Panc1 (cell line): ENCODE results near the gene PLSCR3. TPM values are rescaled to one million over a fixed set of nuclear protein-coding genes. Genes with fewer than 3 reads are reported as not detected.

Experiments
- ATAC-seq: fragments of 200-7000 bp; cut with Tn5 transposase; 2 replicates; pipeline ENCODE4 v1.9.1; 2020; ENCODE audit warnings: mild to moderate bottlenecking, moderate library complexity
- BruUV-seq: library from RNA; stranded (reverse); fragments of 400-500 nt; replicated peaks from 2 replicates; lab custom pipeline; 2021; lab: Mats Ljungman, UMichigan
- CTCF ChIA-PET: fragments of 300-600 bp; sonication (Branson Sonifier 250); formaldehyde crosslinking; loops from one replicate; lab custom pipeline; 2022; ENCODE audit warnings: antibody characterized with exemption; lab: Charles Lee
- POLR2A ChIA-PET: fragments of 300-600 bp; sonication (Branson Sonifier 250); formaldehyde crosslinking; loops from one replicate; lab custom pipeline; 2022; ENCODE audit warnings: antibody characterized with exemption; lab: Charles Lee
- DNase-seq: peaks from one replicate; pipeline ENCODE4 v3.0.0-alpha.2; 2010; ENCODE audit warnings: low read depth, low spot score
- H3K27ac ChIP-seq: 2 replicates; pipeline ENCODE4 v1.5.1; 2011; ENCODE audit warnings: mild to moderate bottlenecking, low read length, inconsistent platforms
- H3K27me3 ChIP-seq: fragments of 200-500 bp; sonication (Bioruptor generic); 2 replicates; pipeline ENCODE4 v1.6.0; 2014; ENCODE audit warnings: low read length, inconsistent platforms; ENCODE audit not compliant: control insufficient read depth, insufficient read depth
- H3K36me3 ChIP-seq: fragments of 200-500 bp; sonication (Bioruptor generic); 2 replicates; pipeline ENCODE4 v1.5.1; 2014; ENCODE audit warnings: inconsistent platforms, mild to moderate bottlenecking, low read length, moderate library complexity; ENCODE audit not compliant: control insufficient read depth, insufficient read depth
- H3K4me1 ChIP-seq: 2 replicates; pipeline ENCODE4 v1.5.1; 2011; ENCODE audit warnings: inconsistent platforms, mild to moderate bottlenecking, low read length, moderate library complexity; ENCODE audit not compliant: control insufficient read depth, insufficient read depth
- H3K4me3 ChIP-seq, 2 experiments: 2 replicates each; pipeline ENCODE4 v1.5.1; 2011 to 2012; ENCODE audit warnings: low read depth in 2 of 2, low read length in 2 of 2, mild to moderate bottlenecking in 2 of 2, inconsistent platforms in 1 of 2, moderate library complexity in 1 of 2
- H3K9me3 ChIP-seq: fragments of 200-500 bp; sonication (Bioruptor generic); 2 replicates; pipeline ENCODE4 v1.5.1; 2014; ENCODE audit warnings: low read depth, mild to moderate bottlenecking, inconsistent platforms, low read length, moderate library complexity; ENCODE audit not compliant: control insufficient read depth, insufficient read depth
- POLR2AphosphoS5 ChIP-seq: IDR thresholded peaks from 2 replicates; pipeline ENCODE4 v1.6.1; 2012; ENCODE audit warnings: mild to moderate bottlenecking, low read depth, low read length, moderate library complexity
- SIN3A ChIP-seq: IDR thresholded peaks from 2 replicates; pipeline ENCODE4 v1.6.1; 2012; ENCODE audit warnings: low read depth, mild to moderate bottlenecking, low read length, moderate library complexity, borderline replicate concordance; ENCODE audit not compliant: insufficient read depth
- TCF7L2 ChIP-seq: IDR thresholded peaks from 2 replicates; pipeline ENCODE4 v1.6.1; 2011; ENCODE audit warnings: mild to moderate bottlenecking, low read depth, low read length, inconsistent platforms
- in situ Hi-C: cut with HindIII; loops from 2 replicates; pipeline ENCODE4 v1.10.0; 2016; ENCODE audit warnings: low sequenced_read_pairs, low pct_unique_long_range_greater_than_20kb
- intact Hi-C: fragments of 100-400 bp; cut with micrococcal nuclease; formaldehyde crosslinking; loops from one replicate; pipeline ENCODE4 v1.10.0; 2022; ENCODE audit not compliant: unreplicated experiment
- total RNA-seq: library from RNA; stranded (reverse); gene quantifications from one replicate; pipeline ENCODE4 v1.2.1, GENCODE V29; 2021; ENCODE audit not compliant: unreplicated experiment
- TF ChIP-seq, protein P1 (sequence below), 2 experiments: IDR thresholded peaks; 2 replicates each; pipeline ENCODE4 v1.6.1; 2011 to 2012; ENCODE audit warnings: low read depth in 2 of 2, control low read depth in 1 of 2, low read length in 1 of 2, mild to moderate bottlenecking in 1 of 2, moderate library complexity in 1 of 2; ENCODE audit not compliant: insufficient read depth in 1 of 2
- TF ChIP-seq, protein P2 (sequence below): fragments of 450-650 bp; IDR thresholded peaks from 2 replicates; pipeline ENCODE4 v1.5.1; 2017; ENCODE audit warnings: mild to moderate bottlenecking

Gene PLSCR3
- total RNA-seq, 1 experiment from 2014 or later, result 32.0 TPM

DNA sequence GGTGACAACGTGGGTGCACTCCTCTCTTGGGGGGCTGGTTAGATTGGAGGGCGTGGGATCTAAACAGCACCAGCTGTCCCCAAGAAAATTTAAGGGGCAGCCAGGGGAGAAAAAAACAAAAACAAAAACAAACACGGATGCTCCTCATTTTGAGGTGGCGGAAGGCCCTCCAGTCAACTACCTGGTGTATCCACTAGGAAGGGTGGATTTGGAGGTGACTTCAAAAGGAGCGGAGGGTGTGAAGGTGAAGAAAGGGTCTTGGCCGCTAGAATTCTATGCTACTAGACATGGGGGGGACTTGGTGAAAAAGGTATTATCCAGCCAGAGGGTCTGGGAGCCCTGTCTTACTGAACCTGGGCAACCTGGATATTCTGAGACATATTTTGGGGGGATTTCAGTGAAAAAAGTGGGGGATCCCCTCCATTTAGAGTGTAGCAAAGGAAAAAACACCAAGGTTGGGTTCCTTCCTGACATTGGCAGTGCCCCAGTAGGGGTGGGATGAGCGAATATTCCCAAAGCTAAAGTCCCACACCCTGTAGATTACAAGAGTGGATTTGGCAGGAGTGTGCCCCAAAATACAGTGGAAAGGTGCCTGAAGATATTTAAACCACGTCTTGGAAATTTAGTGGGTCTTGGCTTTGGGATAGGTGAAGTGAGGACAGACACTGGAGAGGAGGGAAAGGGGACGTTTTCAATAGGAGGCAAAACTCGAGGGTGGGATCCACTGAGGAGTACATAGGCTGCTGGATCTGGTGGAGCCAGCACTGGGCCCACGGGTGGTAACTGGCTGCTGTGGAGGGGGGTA is 44.5 kb upstream of the PLSCR3 start:
- H3K4me1 ChIP-seq, result peaks cover 12% of the 10 kb centered on the region
- no TSS peak for BruUV-seq
- CTCF ChIA-PET, result no interaction called here
- intact Hi-C loops, result loop anchor here (10.0 kb wide), 1 partner anchor 84 kb away; the partner anchor contains the start of genes KCTD11 and TMEM95
- POLR2A ChIA-PET, result interaction anchor here (0.5 to 0.6 kb wide), 2 partner anchors 34 to 45 kb away, joined by 4 to 18 read pairs; partner anchors contain the start of gene POLR2A
- no peak for ATAC-seq
- no peaks in the 10 kb centered on the region for H3K9me3 ChIP-seq
- no peaks in the 10 kb centered on the region for H3K27me3 ChIP-seq
- in situ Hi-C loops, result no loop called here
- no peak for TF ChIP-seq POLR2AphosphoS5
- TF ChIP-seq, protein P1, sequence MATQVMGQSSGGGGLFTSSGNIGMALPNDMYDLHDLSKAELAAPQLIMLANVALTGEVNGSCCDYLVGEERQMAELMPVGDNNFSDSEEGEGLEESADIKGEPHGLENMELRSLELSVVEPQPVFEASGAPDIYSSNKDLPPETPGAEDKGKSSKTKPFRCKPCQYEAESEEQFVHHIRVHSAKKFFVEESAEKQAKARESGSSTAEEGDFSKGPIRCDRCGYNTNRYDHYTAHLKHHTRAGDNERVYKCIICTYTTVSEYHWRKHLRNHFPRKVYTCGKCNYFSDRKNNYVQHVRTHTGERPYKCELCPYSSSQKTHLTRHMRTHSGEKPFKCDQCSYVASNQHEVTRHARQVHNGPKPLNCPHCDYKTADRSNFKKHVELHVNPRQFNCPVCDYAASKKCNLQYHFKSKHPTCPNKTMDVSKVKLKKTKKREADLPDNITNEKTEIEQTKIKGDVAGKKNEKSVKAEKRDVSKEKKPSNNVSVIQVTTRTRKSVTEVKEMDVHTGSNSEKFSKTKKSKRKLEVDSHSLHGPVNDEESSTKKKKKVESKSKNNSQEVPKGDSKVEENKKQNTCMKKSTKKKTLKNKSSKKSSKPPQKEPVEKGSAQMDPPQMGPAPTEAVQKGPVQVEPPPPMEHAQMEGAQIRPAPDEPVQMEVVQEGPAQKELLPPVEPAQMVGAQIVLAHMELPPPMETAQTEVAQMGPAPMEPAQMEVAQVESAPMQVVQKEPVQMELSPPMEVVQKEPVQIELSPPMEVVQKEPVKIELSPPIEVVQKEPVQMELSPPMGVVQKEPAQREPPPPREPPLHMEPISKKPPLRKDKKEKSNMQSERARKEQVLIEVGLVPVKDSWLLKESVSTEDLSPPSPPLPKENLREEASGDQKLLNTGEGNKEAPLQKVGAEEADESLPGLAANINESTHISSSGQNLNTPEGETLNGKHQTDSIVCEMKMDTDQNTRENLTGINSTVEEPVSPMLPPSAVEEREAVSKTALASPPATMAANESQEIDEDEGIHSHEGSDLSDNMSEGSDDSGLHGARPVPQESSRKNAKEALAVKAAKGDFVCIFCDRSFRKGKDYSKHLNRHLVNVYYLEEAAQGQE (IDR thresholded peaks at IDR 0.05; ENCODE audit: insufficient read depth in 1 of 2, low read depth in 2 of 2, low read length in 1 of 2), result no peak
- no peaks in the 10 kb centered on the region for H3K36me3 ChIP-seq
- peak overlapping the region in 1 of 2 experiments; percentile 51; a peak in 1 of 4 replicates for H3K4me3 ChIP-seq
- H3K27ac ChIP-seq, result no peak overlapping the region
- no peak for DNase-seq

DNA sequence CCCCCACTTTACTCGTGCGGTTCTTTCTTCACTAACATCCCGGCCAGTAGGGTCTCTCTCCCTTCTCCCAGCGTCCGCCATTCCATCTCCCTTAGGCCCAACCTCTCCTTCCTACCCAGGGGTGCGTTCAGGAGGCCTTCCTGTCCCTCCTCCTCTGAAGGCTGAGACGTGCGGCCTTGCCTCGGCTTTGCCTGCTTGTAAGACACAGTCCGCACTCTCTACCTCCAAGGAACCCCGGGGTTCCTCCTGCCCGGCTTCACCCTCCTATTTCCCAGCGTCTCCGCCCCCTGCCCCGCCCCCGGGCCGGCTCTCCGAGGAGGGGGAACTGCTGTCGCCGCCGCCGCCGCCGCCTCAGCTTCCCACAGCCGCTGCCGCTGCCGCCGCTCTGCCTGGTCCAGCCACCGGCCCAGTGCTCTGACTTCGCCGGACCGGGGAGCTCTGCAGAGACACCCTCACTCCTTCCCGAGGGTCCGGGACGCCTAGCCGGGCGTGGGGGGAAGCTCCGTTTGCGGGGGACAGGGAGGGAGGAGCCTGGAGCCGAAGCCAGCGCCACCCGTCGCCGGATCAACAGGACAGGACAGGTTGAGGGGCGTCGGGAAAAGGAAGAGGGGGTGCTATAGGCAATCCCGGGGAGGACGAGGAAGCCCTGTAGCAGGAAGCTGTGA is 43.8 kb upstream of the PLSCR3 start:
- no peak for ATAC-seq
- CTCF ChIA-PET, result no interaction called here
- no peak for TF ChIP-seq TCF7L2
- no TSS peak for BruUV-seq
- Histone ChIP-seq H3K27ac (no peak overlapping the region), H3K4me1 (peaks cover 12% of the 10 kb centered on the region), H3K36me3 (no peaks in the 10 kb centered on the region), H3K9me3 (no peaks in the 10 kb centered on the region), H3K27me3 (no peaks in the 10 kb centered on the region), H3K4me3 (no peak overlapping the region)
- intact Hi-C loops (loop anchor here (10.0 kb wide), 1 partner anchor 83 kb away; the partner anchor contains the start of genes KCTD11 and TMEM95), in situ Hi-C loops (no loop called here)
- POLR2A ChIA-PET, result interaction anchor here (0.5 kb wide), 1 partner anchor 35 kb away, joined by 18 read pairs; no protein-coding TSS in a partner anchor
- DNase-seq, result no peak

DNA sequence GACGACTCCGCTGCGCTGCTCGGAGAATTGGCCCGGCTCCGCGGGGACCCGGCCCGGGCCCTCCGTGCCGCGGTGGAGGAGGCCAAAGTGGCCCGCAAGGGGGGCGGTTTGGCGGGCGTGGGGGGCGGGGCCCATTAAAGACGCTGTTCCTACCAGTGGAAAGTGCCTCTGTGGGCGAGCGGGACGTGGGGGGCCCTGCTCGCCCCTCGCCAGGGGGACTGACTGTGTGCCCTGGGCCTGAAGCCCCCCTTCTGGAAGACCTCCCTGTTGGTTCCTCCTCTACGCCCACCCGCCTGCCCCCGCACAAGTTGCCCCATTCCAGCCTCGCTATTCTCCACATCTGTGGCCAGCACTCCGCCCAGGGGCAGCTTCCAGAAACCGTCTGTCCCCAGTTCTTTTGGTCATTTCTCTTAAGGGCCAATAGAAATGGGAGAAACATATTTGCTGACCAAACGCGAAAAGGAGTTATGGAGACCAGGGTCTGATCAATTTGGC is 43.1 kb upstream of the PLSCR3 start:
- Histone ChIP-seq H3K4me3 (peak overlapping the region; percentile 37 to 64), H3K27ac (0 out of 2 replicates have a peak overlapping the region, but pooled peaks have one; percentile 39), H3K9me3 (no peaks in the 10 kb centered on the region), H3K27me3 (no peaks in the 10 kb centered on the region), H3K36me3 (no peaks in the 10 kb centered on the region), H3K4me1 (peaks cover 12% of the 10 kb centered on the region)
- TF ChIP-seq SIN3A (no peak), POLR2AphosphoS5 (no peak)
- TF ChIP-seq, protein P2, sequence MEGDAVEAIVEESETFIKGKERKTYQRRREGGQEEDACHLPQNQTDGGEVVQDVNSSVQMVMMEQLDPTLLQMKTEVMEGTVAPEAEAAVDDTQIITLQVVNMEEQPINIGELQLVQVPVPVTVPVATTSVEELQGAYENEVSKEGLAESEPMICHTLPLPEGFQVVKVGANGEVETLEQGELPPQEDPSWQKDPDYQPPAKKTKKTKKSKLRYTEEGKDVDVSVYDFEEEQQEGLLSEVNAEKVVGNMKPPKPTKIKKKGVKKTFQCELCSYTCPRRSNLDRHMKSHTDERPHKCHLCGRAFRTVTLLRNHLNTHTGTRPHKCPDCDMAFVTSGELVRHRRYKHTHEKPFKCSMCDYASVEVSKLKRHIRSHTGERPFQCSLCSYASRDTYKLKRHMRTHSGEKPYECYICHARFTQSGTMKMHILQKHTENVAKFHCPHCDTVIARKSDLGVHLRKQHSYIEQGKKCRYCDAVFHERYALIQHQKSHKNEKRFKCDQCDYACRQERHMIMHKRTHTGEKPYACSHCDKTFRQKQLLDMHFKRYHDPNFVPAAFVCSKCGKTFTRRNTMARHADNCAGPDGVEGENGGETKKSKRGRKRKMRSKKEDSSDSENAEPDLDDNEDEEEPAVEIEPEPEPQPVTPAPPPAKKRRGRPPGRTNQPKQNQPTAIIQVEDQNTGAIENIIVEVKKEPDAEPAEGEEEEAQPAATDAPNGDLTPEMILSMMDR, result no peak
- no peak for DNase-seq
- no peak for ATAC-seq
- in situ Hi-C loops, result no loop called here
- ChIA-PET CTCF (interaction anchor here (0.7 to 1.9 kb wide), 4 partner anchors 82 to 123 kb away, joined by 3 to 13 read pairs (median 7); partner anchors contain the start of gene TMEM95), POLR2A (interaction anchor here (0.7 kb wide), 1 partner anchor 8 kb away, joined by 4 read pairs; no protein-coding TSS in a partner anchor)
- intact Hi-C loops, result loop anchor here (10.0 kb wide), 1 partner anchor 83 kb away; the partner anchor contains the start of genes KCTD11 and TMEM95
- BruUV-seq, result no TSS peak
